HepG2 (cell line): ENCODE results near the gene ETFB. TPM values are rescaled to one million over a fixed set of nuclear protein-coding genes. Genes with fewer than 3 reads are reported as not detected.

Experiments used
- BRCA1 ChIP-seq: sonication (generic); formaldehyde crosslinking; IDR thresholded peaks from 2 replicates; pipeline ENCODE4 v1.4.0; 2020; ENCODE audit warnings: missing genetic modification reagents
- CERS6 ChIP-seq: sonication (generic); formaldehyde crosslinking; IDR thresholded peaks from 2 replicates; pipeline ENCODE4 v1.5.0; 2020; ENCODE audit warnings: missing genetic modification reagents
- HHEX ChIP-seq: IDR thresholded peaks from 2 replicates; pipeline ENCODE4 v1.6.1; 2016; ENCODE audit warnings: control low read depth
- HNF4G ChIP-seq, 2 experiments: sonication (generic) in 1 of 2; formaldehyde crosslinking in 1 of 2; IDR thresholded peaks; 2 replicates each; pipeline versions ENCODE4 v1.4.0 to v1.6.1; 2011 to 2020; ENCODE audit warnings: borderline replicate concordance in 2 of 2, low read depth in 2 of 2, mild to moderate bottlenecking in 2 of 2, low read length in 1 of 2, missing genetic modification reagents in 1 of 2, moderate library complexity in 1 of 2
- NFRKB ChIP-seq: fragments of 450-650 bp; IDR thresholded peaks from 2 replicates; pipeline ENCODE4 v1.6.1; 2017
- PHF20 ChIP-seq: sonication (generic); formaldehyde crosslinking; IDR thresholded peaks from 2 replicates; pipeline ENCODE4 v1.5.0; 2020; ENCODE audit warnings: mild to moderate bottlenecking, missing genetic modification reagents
- POLR2A ChIP-seq, 2 experiments: IDR thresholded peaks; 2 replicates each; pipeline ENCODE4 v1.6.1; 2011; ENCODE audit warnings: low read depth in 2 of 2, low read length in 2 of 2, mild to moderate bottlenecking in 1 of 2, moderate library complexity in 1 of 2; ENCODE audit not compliant: insufficient read depth in 1 of 2
- STAT6 ChIP-seq: sonication (generic); formaldehyde crosslinking; IDR thresholded peaks from 2 replicates; pipeline ENCODE4 v1.4.0; 2020; ENCODE audit warnings: missing genetic modification reagents, mild to moderate bottlenecking, borderline replicate concordance
- ZFP37 ChIP-seq: sonication (generic); formaldehyde crosslinking; IDR thresholded peaks from 2 replicates; pipeline ENCODE4 v1.4.0; 2020; ENCODE audit warnings: missing genetic modification reagents, borderline replicate concordance
- ZNF101 ChIP-seq: sonication (generic); formaldehyde crosslinking; IDR thresholded peaks from 2 replicates; pipeline ENCODE4 v1.4.0; 2020; ENCODE audit warnings: mild to moderate bottlenecking, low read depth, missing genetic modification reagents, borderline replicate concordance
- ZNF234 ChIP-seq: sonication (generic); formaldehyde crosslinking; conservative IDR thresholded peaks from 2 replicates; pipeline ENCODE4 v1.5.1; 2020; ENCODE audit warnings: mild to moderate bottlenecking, missing genetic modification reagents
- ZNF33A ChIP-seq: sonication (generic); formaldehyde crosslinking; IDR thresholded peaks from 2 replicates; pipeline ENCODE4 v1.5.1; 2020; ENCODE audit warnings: missing genetic modification reagents, mild to moderate bottlenecking, moderate library complexity, borderline replicate concordance
- ZNF563 ChIP-seq: sonication (generic); formaldehyde crosslinking; IDR thresholded peaks from 2 replicates; pipeline ENCODE4 v1.8.0; 2022; ENCODE audit warnings: mild to moderate bottlenecking, moderate library complexity, missing genetic modification reagents
- ZNF572 ChIP-seq: sonication (generic); formaldehyde crosslinking; IDR thresholded peaks from 2 replicates; pipeline ENCODE4 v1.5.1; 2020; ENCODE audit warnings: mild to moderate bottlenecking, missing genetic modification reagents
- ZNF609 ChIP-seq: sonication (generic); formaldehyde crosslinking; IDR thresholded peaks from 2 replicates; pipeline ENCODE4 v1.4.0; 2020; ENCODE audit warnings: mild to moderate bottlenecking, missing genetic modification reagents, borderline replicate concordance
- ZNF747 ChIP-seq: sonication (generic); formaldehyde crosslinking; IDR thresholded peaks from 2 replicates; pipeline ENCODE4 v1.8.1; 2023; ENCODE audit warnings: missing genetic modification reagents, mild to moderate bottlenecking, borderline replicate concordance
- ZSCAN9 ChIP-seq: IDR thresholded peaks from 2 replicates; pipeline ENCODE4 v1.6.1; 2016; ENCODE audit warnings: borderline replicate concordance
- polyA plus RNA-seq, 8 experiments: library from polyadenylated mRNA; depleted of rRNA in 3 of 8; stranded (reverse) in 7 of 8; unstranded in 1 of 8; fragments of >200 nt; fragmentation: Illumina TruSeq in 4 of 8; extraction: Trizol in 4 of 8; gene quantifications; 2 replicates each; pipeline versions ENCODE4 v1.2.1 to v1.2.3, GENCODE V29; 2011 to 2016; ENCODE audit warnings: low read depth in 4 of 8, missing spikeins in 1 of 8, mixed read lengths in 1 of 8; ENCODE audit not compliant: insufficient read depth in 1 of 8
- total RNA-seq, 5 experiments: library from RNA; depleted of rRNA; stranded (reverse); fragments of >200 nt; fragmentation: Illumina TruSeq; extraction: Trizol; gene quantifications; 2 replicates each; pipeline ENCODE4 v1.2.3, GENCODE V29; 2016; ENCODE audit warnings: low read depth in 1 of 5
- TF ChIP-seq, protein P1 (sequence below): sonication (generic); formaldehyde crosslinking; IDR thresholded peaks from 2 replicates; pipeline ENCODE4 v1.4.0; 2020; ENCODE audit warnings: missing genetic modification reagents

ETFB gene
- total and polyA plus RNA-seq, 2 of the 13 experiments (the other 11 are each of a cell fraction or from before 2014, with no cell fraction given): 678 to 1,314 TPM

- TF ChIP-seq ZNF101 (CRISPR knock-in tag): no peak
- TF ChIP-seq ZNF572 (CRISPR knock-in tag): no peak
- TF ChIP-seq POLR2A (IDR thresholded peaks at IDR 0.05; ENCODE audit: insufficient read depth in 1 of 2, low read depth in 2 of 2, low read length in 2 of 2): peak; percentile 92 to 99
- TF ChIP-seq NFRKB: no peak
- TF ChIP-seq HNF4G (IDR thresholded peaks at IDR 0.05; ENCODE audit: borderline replicate concordance, low read depth, low read length): no peak; the same call in 1 of the 2 replicates
- TF ChIP-seq HNF4G (CRISPR knock-in tag; IDR thresholded peaks at IDR 0.05; ENCODE audit: borderline replicate concordance, low read depth): no peak
- no peak for TF ChIP-seq ZNF33A
- TF ChIP-seq STAT6 (CRISPR knock-in tag): no peak
- no peak; the same call in none of the 2 replicates for TF ChIP-seq ZNF747
- no peak for TF ChIP-seq ZNF234 (CRISPR knock-in tag)
- peak; percentile 46; the same call in 1 of the 2 replicates for TF ChIP-seq ZNF563 (CRISPR knock-in tag)
- TF ChIP-seq HHEX (CRISPR knock-in tag): no peak
- TF ChIP-seq BRCA1: no peak
- TF ChIP-seq, protein P1, sequence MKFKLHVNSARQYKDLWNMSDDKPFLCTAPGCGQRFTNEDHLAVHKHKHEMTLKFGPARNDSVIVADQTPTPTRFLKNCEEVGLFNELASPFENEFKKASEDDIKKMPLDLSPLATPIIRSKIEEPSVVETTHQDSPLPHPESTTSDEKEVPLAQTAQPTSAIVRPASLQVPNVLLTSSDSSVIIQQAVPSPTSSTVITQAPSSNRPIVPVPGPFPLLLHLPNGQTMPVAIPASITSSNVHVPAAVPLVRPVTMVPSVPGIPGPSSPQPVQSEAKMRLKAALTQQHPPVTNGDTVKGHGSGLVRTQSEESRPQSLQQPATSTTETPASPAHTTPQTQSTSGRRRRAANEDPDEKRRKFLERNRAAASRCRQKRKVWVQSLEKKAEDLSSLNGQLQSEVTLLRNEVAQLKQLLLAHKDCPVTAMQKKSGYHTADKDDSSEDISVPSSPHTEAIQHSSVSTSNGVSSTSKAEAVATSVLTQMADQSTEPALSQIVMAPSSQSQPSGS (CRISPR knock-in tag): no peak
- no peak for TF ChIP-seq ZFP37 (CRISPR knock-in tag)
- TF ChIP-seq ZNF609 (CRISPR knock-in tag): no peak
- no peak for TF ChIP-seq ZSCAN9 (CRISPR knock-in tag)
- TF ChIP-seq PHF20 (CRISPR knock-in tag): no peak
- no peak for TF ChIP-seq CERS6 (CRISPR knock-in tag)
These were observed 434 bp upstream of the ETFB start (continued) for GRCh38 chr19:51366389-51367254.
